K562 (cell line): ENCODE data around the gene EYA2. TPM values are rescaled to one million over a fixed set of nuclear protein-coding genes. Genes with fewer than 3 reads are reported as not detected.

Source experiments
- ATAC-seq: fragments of 200-7000 bp; cut with Tn5 transposase; 3 replicates; pipeline ENCODE4 v1.9.1; 2020; ENCODE audit warnings: moderate library complexity
- BruUV-seq: library from RNA; stranded (reverse); fragments of 400-500 nt; replicated peaks from 2 replicates; lab custom pipeline; 2021; lab: Mats Ljungman, UMichigan
- CTCF ChIA-PET: fragments of 300-600 bp; formaldehyde crosslinking; extraction: SDS; loops from one replicate; lab custom pipeline; 2021; ENCODE audit warnings: low intra/inter-chr PET ratio; lab: Yijun Ruan, JAX
- POLR2A ChIA-PET: fragments of 300-600, 350-650 bp; sonication (Branson Sonifier 250); formaldehyde crosslinking; extraction: SDS; loops from one replicate; lab custom pipeline; 2021; ENCODE audit warnings: antibody characterized with exemption, inconsistent platforms; lab: Yijun Ruan, JAX
- DNase-seq, 4 experiments: peaks; one replicate each; pipeline versions ENCODE4 v3.0.0 to v3.0.0-alpha.2; 2011 to 2018; ENCODE audit warnings: low spot score in 3 of 4, mixed read lengths in 3 of 4; ENCODE audit errors: extremely low read depth in 1 of 4
- FAIRE-seq: peaks from 2 replicates; lab custom pipeline; 2011; peaks lifted over from hg19 to GRCh38; lab: Jason Lieb, UNC
- H2AFZ ChIP-seq: 2 replicates; pipeline ENCODE4 v1.6.0; 2011; ENCODE audit warnings: low read depth, low read length, control low read depth, inconsistent platforms
- H3K27ac ChIP-seq: fragments of 200-600 bp; 3 replicates; pipeline ENCODE4 v1.8.0; 2011; ENCODE audit warnings: low read depth, mild to moderate bottlenecking, control low read depth, inconsistent platforms, low read length, moderate library complexity, mixed read lengths; ENCODE audit errors: extremely low read depth
- H3K27me3 ChIP-seq, 2 experiments: fragments of 300-600 bp in 1 of 2; 2 replicates in 1 of 2; 3 replicates in 1 of 2; pipeline versions ENCODE4 v1.6.0 to v1.8.0; 2011; ENCODE audit warnings: inconsistent platforms in 2 of 2, low read length in 2 of 2, mild to moderate bottlenecking in 1 of 2, mixed read lengths in 1 of 2, moderate library complexity in 1 of 2; ENCODE audit not compliant: control insufficient read depth in 2 of 2, insufficient read depth in 2 of 2
- H3K36me3 ChIP-seq: fragments of 300-600 bp; 3 replicates; pipeline ENCODE4 v1.8.0; 2011; ENCODE audit warnings: mild to moderate bottlenecking, low read length, inconsistent platforms; ENCODE audit not compliant: control insufficient read depth, insufficient read depth
- H3K4me1 ChIP-seq, 2 experiments: fragments of 200-600 bp in 1 of 2; replicated peaks in 1 of 2; 2 replicates in 1 of 2; 3 replicates in 1 of 2; pipeline versions ENCODE4 v1.5.1 to v1.8.0; 2011; ENCODE audit warnings: inconsistent platforms in 2 of 2, low read length in 2 of 2, mild to moderate bottlenecking in 1 of 2, mixed read lengths in 1 of 2, moderate library complexity in 1 of 2; ENCODE audit not compliant: control insufficient read depth in 2 of 2, insufficient read depth in 2 of 2
- H3K4me2 ChIP-seq: 2 replicates; pipeline ENCODE4 v1.6.1; 2011; ENCODE audit warnings: low read length, control low read depth, inconsistent platforms, mixed read lengths; ENCODE audit not compliant: insufficient read depth
- H3K4me3 ChIP-seq: fragments of 200-600 bp; sonication (generic), shearing (Covaris generic); 2 replicates; pipeline ENCODE4 v1.5.1; 2016; ENCODE audit warnings: control low read depth, inconsistent platforms
- H3K79me2 ChIP-seq: fragments of 200-600 bp; 3 replicates; pipeline ENCODE4 v1.8.0; 2011; ENCODE audit warnings: low read length, inconsistent platforms; ENCODE audit not compliant: control insufficient read depth, insufficient read depth
- H3K9ac ChIP-seq, 2 experiments: 2 replicates each; pipeline versions ENCODE4 v1.6.0 to v1.6.1; 2011; ENCODE audit warnings: low read depth in 2 of 2, low read length in 2 of 2, control low read depth in 1 of 2, inconsistent platforms in 1 of 2, mild to moderate bottlenecking in 1 of 2, mixed read lengths in 1 of 2; ENCODE audit not compliant: insufficient read depth in 1 of 2
- H3K9me1 ChIP-seq: one replicate; pipeline ENCODE4 v1.6.0; 2011; ENCODE audit warnings: inconsistent platforms, mild to moderate bottlenecking, low read length, moderate library complexity; ENCODE audit not compliant: control insufficient read depth, insufficient read depth
- H3K9me3 ChIP-seq: replicated peaks from 2 replicates; pipeline ENCODE4 v1.5.1; 2011; ENCODE audit warnings: low read depth, low read length, inconsistent platforms; ENCODE audit not compliant: control insufficient read depth, insufficient read depth
- H4K20me1 ChIP-seq: replicated peaks from 2 replicates; pipeline ENCODE4 v1.6.1; 2011; ENCODE audit warnings: low read length, inconsistent platforms, mixed read lengths; ENCODE audit not compliant: control insufficient read depth, insufficient read depth
- ASH1L ChIP-seq: fragments of 450-650 bp; IDR thresholded peaks from 2 replicates; pipeline ENCODE4 v1.6.1; 2018; ENCODE audit warnings: borderline replicate concordance, mild to moderate bottlenecking, low read depth; ENCODE audit not compliant: partially characterized antibody
- NFIC ChIP-seq: fragments of 450-650 bp; IDR thresholded peaks from 2 replicates; pipeline ENCODE4 v1.6.1; 2017; ENCODE audit warnings: mild to moderate bottlenecking, inconsistent platforms
- PHB2 ChIP-seq: fragments of 450-650 bp; IDR thresholded peaks from 2 replicates; pipeline ENCODE4 v1.6.1; 2017; ENCODE audit warnings: low read depth
- RBM39 ChIP-seq: fragments of 200-400 bp; formaldehyde crosslinking; optimal IDR thresholded peaks from 2 replicates; pipeline ENCODE3; 2018; ENCODE audit warnings: low read depth, low read length
- SNIP1 ChIP-seq: fragments of 450-650 bp; IDR thresholded peaks from 2 replicates; pipeline ENCODE4 v1.7.1; 2017; ENCODE audit warnings: low read depth, mild to moderate bottlenecking
- TOE1 ChIP-seq, 2 experiments: fragments of 450-650 bp in 1 of 2; sonication (generic) in 1 of 2; formaldehyde crosslinking in 1 of 2; IDR thresholded peaks; 2 replicates each; pipeline versions ENCODE4 v1.7.1 to v1.8.0; 2016 to 2022; ENCODE audit warnings: borderline replicate concordance in 2 of 2, mild to moderate bottlenecking in 2 of 2, antibody characterized with exemption in 1 of 2, inconsistent platforms in 1 of 2, low read depth in 1 of 2, missing genetic modification reagents in 1 of 2, moderate library complexity in 1 of 2
- ZNF384 ChIP-seq: IDR thresholded peaks from 2 replicates; pipeline ENCODE4 v1.6.1; 2012; ENCODE audit warnings: low read depth, low read length, improper control_type of control experiment
- ZNF518B ChIP-seq: fragments of 250-450 bp; sonication (Bioruptor Pico); IDR thresholded peaks from 2 replicates; pipeline ENCODE4 v1.5.0; 2021; ENCODE audit warnings: mild to moderate bottlenecking, moderate library complexity
- ZZZ3 ChIP-seq: fragments of 450-650 bp; IDR thresholded peaks from 2 replicates; pipeline ENCODE4 v1.6.1; 2016; ENCODE audit warnings: antibody characterized with exemption, mild to moderate bottlenecking, moderate library complexity
- WGBS: fragments of 100-300 bp; shearing (Covaris generic); methylation state at CpG from one replicate; pipeline ENCODE4 v1.1.6; 2016; ENCODE audit warnings: low coverage, mixed read lengths; ENCODE audit not compliant: insufficient coverage; ENCODE audit errors: missing lambda C conversion rate; 5-methylcytosine and 5-hydroxymethylcytosine counted together
- in situ Hi-C: fragments of 300-500 bp; cut with MboI; formaldehyde crosslinking; loops from 4 replicates; pipeline ENCODE4 v1.15.0; 2018; ENCODE audit warnings: inconsistent platforms, mixed read lengths
- intact Hi-C: fragments of 100-400 bp; cut with micrococcal nuclease; formaldehyde crosslinking; loops from 2 replicates; pipeline ENCODE4 v1.14.2; 2022
- polyA plus RNA-seq, 8 experiments: library from polyadenylated mRNA; depleted of rRNA in 4 of 8; stranded (reverse) in 5 of 8; unstranded in 3 of 8; fragments of >200 nt; fragmentation: Nextera tagmentation in 2 of 8; fragmentation: Illumina TruSeq in 1 of 8; extraction: Ambion mirVana in 2 of 8; extraction: Trizol in 1 of 8; gene quantifications; 2 replicates each; pipeline versions ENCODE4 v1.2.1 to v1.2.3, GENCODE V29; 2011 to 2014; ENCODE audit warnings: inconsistent platforms in 1 of 8, missing spikeins in 1 of 8
- total RNA-seq, 7 experiments: library from RNA; depleted of rRNA in 6 of 7; stranded (reverse); fragments of >200 nt in 6 of 7; fragmentation: Illumina TruSeq in 2 of 7; extraction: Trizol in 2 of 7; gene quantifications; 2 replicates each; pipeline versions ENCODE4 v1.2.1 to v1.2.3, GENCODE V29; 2011 to 2021; ENCODE audit warnings: low replicate concordance in 1 of 7
- TF ChIP-seq, protein P1 (sequence below): fragments of 250-450 bp; sonication (Bioruptor Pico); IDR thresholded peaks from 2 replicates; pipeline ENCODE4 v1.5.1; 2021; ENCODE audit warnings: mild to moderate bottlenecking
- TF ChIP-seq, protein P2 (sequence below): sonication (generic); formaldehyde crosslinking; IDR thresholded peaks from 2 replicates; pipeline ENCODE4 v1.8.1; 2023; ENCODE audit warnings: mild to moderate bottlenecking, missing genetic modification reagents
- TF ChIP-seq, protein P3 (sequence below): sonication (generic); formaldehyde crosslinking; IDR thresholded peaks from 2 replicates; pipeline ENCODE4 v1.9.0; 2022; ENCODE audit warnings: mild to moderate bottlenecking, missing genetic modification reagents

Gene EYA2
- total and polyA plus RNA-seq, 9 of the 15 experiments (the other 6 are each of a cell fraction or from before 2014, with no cell fraction given) = 0.03 TPM; not detected in 8

DNA sequence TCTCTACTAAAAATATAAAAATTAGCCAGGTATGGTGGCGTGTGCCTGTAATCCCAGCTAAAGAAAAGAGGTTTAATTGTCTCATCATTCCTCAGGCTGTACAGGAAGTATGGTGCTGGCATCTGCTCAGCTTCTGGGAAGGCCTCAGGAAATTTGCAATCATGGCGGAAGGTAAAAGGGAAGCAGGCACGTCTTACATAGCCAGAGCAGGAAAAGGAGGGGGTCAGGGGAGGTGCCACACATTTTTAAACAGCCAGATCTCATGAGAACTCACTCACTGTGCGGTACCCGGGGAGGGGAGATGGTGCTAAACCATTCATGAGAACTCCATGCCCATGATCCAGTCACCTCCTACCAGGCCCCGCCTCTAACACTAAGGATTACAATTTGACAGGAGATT lies 191.7 kb downstream of the EYA2 start:
- no peak overlapping the region for H3K4me2 ChIP-seq
- H3K79me2 ChIP-seq = no peaks in the 10 kb centered on the region
- no peak overlapping the region for H3K27ac ChIP-seq
- 19% methylated on average over 6 of the region's 6 CpGs for WGBS
- CTCF ChIA-PET = no interaction called here
- H2AFZ ChIP-seq = no peak overlapping the region
- no peaks in the 10 kb centered on the region for H4K20me1 ChIP-seq
- H3K9ac ChIP-seq = no peak overlapping the region
- ATAC-seq (no peak), FAIRE-seq (no peak), DNase-seq (no peak)
- in situ Hi-C loops (no loop called here), intact Hi-C loops (no loop called here)
- no TSS peak for BruUV-seq
- H3K9me3 ChIP-seq = no peaks in the 10 kb centered on the region
- peaks cover 11 to 26% of the 10 kb centered on the region in 2 experiments for H3K27me3 ChIP-seq
- H3K36me3 ChIP-seq = no peaks in the 10 kb centered on the region
- H3K4me1 ChIP-seq = no peaks in the 10 kb centered on the region
- no peak overlapping the region for H3K4me3 ChIP-seq
- no peaks in the 10 kb centered on the region for H3K9me1 ChIP-seq
- POLR2A ChIA-PET = no interaction called here
- TF ChIP-seq, protein P1, sequence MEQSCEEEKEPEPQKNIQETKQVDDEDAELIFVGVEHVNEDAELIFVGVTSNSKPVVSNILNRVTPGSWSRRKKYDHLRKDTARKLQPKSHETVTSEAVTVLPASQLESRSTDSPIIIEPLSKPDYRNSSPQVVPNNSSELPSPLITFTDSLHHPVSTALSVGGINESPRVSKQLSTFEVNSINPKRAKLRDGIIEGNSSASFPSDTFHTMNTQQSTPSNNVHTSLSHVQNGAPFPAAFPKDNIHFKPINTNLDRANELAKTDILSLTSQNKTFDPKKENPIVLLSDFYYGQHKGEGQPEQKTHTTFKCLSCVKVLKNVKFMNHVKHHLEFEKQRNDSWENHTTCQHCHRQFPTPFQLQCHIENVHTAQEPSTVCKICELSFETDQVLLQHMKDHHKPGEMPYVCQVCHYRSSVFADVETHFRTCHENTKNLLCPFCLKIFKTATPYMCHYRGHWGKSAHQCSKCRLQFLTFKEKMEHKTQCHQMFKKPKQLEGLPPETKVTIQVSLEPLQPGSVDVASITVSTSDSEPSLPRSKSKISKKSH (CRISPR knock-in tag) = no peak
- TF ChIP-seq, protein P2, sequence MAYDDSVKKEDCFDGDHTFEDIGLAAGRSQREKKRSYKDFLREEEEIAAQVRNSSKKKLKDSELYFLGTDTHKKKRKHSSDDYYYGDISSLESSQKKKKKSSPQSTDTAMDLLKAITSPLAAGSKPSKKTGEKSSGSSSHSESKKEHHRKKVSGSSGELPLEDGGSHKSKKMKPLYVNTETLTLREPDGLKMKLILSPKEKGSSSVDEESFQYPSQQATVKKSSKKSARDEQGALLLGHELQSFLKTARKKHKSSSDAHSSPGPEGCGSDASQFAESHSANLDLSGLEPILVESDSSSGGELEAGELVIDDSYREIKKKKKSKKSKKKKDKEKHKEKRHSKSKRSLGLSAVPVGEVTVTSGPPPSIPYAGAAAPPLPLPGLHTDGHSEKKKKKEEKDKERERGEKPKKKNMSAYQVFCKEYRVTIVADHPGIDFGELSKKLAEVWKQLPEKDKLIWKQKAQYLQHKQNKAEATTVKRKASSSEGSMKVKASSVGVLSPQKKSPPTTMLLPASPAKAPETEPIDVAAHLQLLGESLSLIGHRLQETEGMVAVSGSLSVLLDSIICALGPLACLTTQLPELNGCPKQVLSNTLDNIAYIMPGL (CRISPR knock-in tag) = no peak
- TF ChIP-seq TOE1 (IDR thresholded peaks at IDR 0.05; ENCODE audit: borderline replicate concordance) = no peak
- no peak for TF ChIP-seq TOE1 (CRISPR knock-in tag; IDR thresholded peaks at IDR 0.05; ENCODE audit: borderline replicate concordance, low read depth)
- TF ChIP-seq ZNF518B (CRISPR knock-in tag) = no peak
- TF ChIP-seq ASH1L = no peak
- TF ChIP-seq ZZZ3 = no peak
- no peak for TF ChIP-seq ZNF384
- no peak for TF ChIP-seq RBM39
- TF ChIP-seq PHB2 = no peak
- no peak for TF ChIP-seq NFIC
- TF ChIP-seq SNIP1 = no peak
- TF ChIP-seq, protein P3, sequence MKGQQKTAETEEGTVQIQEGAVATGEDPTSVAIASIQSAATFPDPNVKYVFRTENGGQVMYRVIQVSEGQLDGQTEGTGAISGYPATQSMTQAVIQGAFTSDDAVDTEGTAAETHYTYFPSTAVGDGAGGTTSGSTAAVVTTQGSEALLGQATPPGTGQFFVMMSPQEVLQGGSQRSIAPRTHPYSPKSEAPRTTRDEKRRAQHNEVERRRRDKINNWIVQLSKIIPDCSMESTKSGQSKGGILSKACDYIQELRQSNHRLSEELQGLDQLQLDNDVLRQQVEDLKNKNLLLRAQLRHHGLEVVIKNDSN = no peak
